Loucy (cell line): ENCODE results near the gene SYCP2.

Experiments
- EZH2phosphoT487 ChIP-seq: fragments of 200-600 bp; IDR thresholded peaks from 2 replicates; pipeline ENCODE4 v1.6.1; 2018; ENCODE audit warnings: antibody characterized with exemption, mild to moderate bottlenecking, moderate library complexity, borderline replicate concordance
- TF ChIP-seq, protein P1 (sequence below): fragments of 200-600 bp; sonication (generic); conservative IDR thresholded peaks from 2 replicates; pipeline ENCODE4 v1.5.1; 2014; ENCODE audit warnings: mild to moderate bottlenecking, antibody characterized with exemption, low read length

DNA sequence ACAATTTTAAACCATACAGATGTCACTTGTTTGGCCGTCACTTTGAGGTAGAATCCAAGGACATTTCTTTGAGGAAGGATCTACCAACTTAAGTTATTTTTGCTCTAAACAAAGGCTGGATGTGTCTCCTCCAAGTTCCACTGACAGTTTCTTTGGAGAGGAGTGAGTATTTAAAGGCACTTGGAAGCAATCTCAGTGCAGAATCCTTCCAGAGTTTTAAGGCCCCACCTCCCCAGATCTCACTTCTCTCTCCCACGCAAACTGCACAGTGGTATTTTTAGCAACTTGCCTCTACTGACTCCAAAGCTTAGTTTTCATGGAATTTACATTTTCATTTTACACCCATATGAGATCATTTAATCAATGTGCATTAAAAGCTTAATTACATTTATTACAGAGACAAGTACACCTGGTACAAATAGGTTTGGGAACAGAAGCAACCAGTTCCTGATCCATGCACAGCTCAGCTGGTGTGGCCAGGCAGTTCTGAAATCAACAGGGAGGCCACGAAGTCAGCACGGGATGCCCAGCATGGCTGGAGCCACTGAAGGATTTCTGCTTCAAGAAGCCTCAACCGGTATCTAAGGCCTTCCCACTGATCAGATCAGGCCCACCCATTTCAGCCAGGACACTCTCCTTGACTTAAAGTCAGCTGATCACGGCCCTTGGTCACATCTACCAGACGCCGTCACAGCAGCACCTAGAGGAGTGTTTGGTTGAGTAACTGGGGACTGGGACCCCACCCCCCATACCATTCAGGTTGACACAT lies 109.8 kb downstream of the SYCP2 start:
- TF ChIP-seq, protein P1, sequence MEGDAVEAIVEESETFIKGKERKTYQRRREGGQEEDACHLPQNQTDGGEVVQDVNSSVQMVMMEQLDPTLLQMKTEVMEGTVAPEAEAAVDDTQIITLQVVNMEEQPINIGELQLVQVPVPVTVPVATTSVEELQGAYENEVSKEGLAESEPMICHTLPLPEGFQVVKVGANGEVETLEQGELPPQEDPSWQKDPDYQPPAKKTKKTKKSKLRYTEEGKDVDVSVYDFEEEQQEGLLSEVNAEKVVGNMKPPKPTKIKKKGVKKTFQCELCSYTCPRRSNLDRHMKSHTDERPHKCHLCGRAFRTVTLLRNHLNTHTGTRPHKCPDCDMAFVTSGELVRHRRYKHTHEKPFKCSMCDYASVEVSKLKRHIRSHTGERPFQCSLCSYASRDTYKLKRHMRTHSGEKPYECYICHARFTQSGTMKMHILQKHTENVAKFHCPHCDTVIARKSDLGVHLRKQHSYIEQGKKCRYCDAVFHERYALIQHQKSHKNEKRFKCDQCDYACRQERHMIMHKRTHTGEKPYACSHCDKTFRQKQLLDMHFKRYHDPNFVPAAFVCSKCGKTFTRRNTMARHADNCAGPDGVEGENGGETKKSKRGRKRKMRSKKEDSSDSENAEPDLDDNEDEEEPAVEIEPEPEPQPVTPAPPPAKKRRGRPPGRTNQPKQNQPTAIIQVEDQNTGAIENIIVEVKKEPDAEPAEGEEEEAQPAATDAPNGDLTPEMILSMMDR, result no peak
- TF ChIP-seq EZH2phosphoT487, result no peak
